Measurements from ENCODE around the gene PTGFRN. TPM values are rescaled to one million over a fixed set of nuclear protein-coding genes. Genes with fewer than 3 reads are reported as not detected.

Gene PTGFRN
- total and polyA plus RNA-seq, 2 experiments from 2014 or later, result 17.4 to 32.7 TPM

DNA sequence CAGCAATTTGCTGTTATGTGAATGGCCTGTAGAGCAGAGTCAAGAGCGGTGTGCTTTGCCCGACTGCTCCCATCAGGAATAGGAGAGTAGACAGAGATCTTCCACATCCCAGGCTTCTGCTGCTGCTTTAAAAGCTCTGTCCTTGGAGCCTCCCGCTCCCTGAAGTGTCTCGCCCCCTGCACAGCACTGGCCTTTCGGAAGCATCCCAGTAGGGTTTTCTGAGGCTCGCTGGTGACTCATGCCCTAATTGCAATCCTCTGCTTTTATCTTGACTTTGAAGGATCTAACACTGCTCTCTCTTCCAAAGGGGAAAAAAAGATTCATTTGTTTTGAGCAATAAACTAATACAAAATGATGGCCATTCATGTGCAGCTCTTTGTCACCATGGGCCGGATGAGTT, 78.5 kb downstream of the PTGFRN start:
- no peak for ATAC-seq
- no peak overlapping the region for H3K4me2 ChIP-seq

More for the DNA sequence above, 78.5 kb downstream of the PTGFRN start:
- Histone ChIP-seq H3K79me2 (replicated peaks; ENCODE audit: insufficient read depth) (no peaks in the 10 kb centered on the region; the same call in 1 of the 2 replicates), H3K4me1 (ENCODE audit: insufficient read depth) (no peaks in the 10 kb centered on the region), H3K27me3 (ENCODE audit: insufficient read depth) (no peaks in the 10 kb centered on the region), H4K20me1 (replicated peaks; ENCODE audit: insufficient read depth) (0 out of 2 replicates have a peak, but pooled peaks cover 4% of the 10 kb centered on the region), H2AFZ (no peak overlapping the region), H3K27ac (ENCODE audit: low read depth) (no peak overlapping the region), H3K9me2 (ENCODE audit: insufficient read depth) (no peaks in the 10 kb centered on the region), H3F3A (replicated peaks; ENCODE audit: low read depth) (no peaks in the 10 kb centered on the region), H3K4me3 (no peak overlapping the region), H3K36me3 (ENCODE audit: insufficient read depth) (no peaks in the 10 kb centered on the region; the same call in 1 of the 2 replicates)
- Mint-ChIP-seq H3K36me3 (ENCODE audit: low read depth) (peaks cover 53% of the 10 kb centered on the region), H3K27ac (no peak overlapping the region), H3K4me3 (no peak overlapping the region), H3K27me3 (ENCODE audit: insufficient read depth, low read depth, poor library complexity) (peaks cover 8% of the 10 kb centered on the region), H3K9me3 (no peaks in the 10 kb centered on the region), H3K4me1 (peaks cover 28% of the 10 kb centered on the region)
- no peak for DNase-seq (ENCODE audit: low spot score)
- TF ChIP-seq EZH2phosphoT487 (IDR thresholded peaks at IDR 0.05; ENCODE audit: unreplicated experiment) (no peak), ZNF114 (CRISPR knock-in tag; IDR thresholded peaks at IDR 0.05) (no peak), JUNB (IDR thresholded peaks at IDR 0.05; ENCODE audit: unreplicated experiment) (no peak), EZH2 (IDR thresholded peaks at IDR 0.05; ENCODE audit: low read depth, unreplicated experiment) (no peak), STAT1 (IDR thresholded peaks at IDR 0.05; ENCODE audit: unreplicated experiment) (no peak), ZNF331 (CRISPR knock-in tag; IDR thresholded peaks at IDR 0.05; ENCODE audit: low read depth) (no peak), POLR2AphosphoS5 (IDR thresholded peaks at IDR 0.05; ENCODE audit: low read depth) (no peak)
- TF ChIP-seq, protein P1, sequence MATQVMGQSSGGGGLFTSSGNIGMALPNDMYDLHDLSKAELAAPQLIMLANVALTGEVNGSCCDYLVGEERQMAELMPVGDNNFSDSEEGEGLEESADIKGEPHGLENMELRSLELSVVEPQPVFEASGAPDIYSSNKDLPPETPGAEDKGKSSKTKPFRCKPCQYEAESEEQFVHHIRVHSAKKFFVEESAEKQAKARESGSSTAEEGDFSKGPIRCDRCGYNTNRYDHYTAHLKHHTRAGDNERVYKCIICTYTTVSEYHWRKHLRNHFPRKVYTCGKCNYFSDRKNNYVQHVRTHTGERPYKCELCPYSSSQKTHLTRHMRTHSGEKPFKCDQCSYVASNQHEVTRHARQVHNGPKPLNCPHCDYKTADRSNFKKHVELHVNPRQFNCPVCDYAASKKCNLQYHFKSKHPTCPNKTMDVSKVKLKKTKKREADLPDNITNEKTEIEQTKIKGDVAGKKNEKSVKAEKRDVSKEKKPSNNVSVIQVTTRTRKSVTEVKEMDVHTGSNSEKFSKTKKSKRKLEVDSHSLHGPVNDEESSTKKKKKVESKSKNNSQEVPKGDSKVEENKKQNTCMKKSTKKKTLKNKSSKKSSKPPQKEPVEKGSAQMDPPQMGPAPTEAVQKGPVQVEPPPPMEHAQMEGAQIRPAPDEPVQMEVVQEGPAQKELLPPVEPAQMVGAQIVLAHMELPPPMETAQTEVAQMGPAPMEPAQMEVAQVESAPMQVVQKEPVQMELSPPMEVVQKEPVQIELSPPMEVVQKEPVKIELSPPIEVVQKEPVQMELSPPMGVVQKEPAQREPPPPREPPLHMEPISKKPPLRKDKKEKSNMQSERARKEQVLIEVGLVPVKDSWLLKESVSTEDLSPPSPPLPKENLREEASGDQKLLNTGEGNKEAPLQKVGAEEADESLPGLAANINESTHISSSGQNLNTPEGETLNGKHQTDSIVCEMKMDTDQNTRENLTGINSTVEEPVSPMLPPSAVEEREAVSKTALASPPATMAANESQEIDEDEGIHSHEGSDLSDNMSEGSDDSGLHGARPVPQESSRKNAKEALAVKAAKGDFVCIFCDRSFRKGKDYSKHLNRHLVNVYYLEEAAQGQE (IDR thresholded peaks at IDR 0.05; ENCODE audit: unreplicated experiment), result no peak
- TF ChIP-seq, protein P2, sequence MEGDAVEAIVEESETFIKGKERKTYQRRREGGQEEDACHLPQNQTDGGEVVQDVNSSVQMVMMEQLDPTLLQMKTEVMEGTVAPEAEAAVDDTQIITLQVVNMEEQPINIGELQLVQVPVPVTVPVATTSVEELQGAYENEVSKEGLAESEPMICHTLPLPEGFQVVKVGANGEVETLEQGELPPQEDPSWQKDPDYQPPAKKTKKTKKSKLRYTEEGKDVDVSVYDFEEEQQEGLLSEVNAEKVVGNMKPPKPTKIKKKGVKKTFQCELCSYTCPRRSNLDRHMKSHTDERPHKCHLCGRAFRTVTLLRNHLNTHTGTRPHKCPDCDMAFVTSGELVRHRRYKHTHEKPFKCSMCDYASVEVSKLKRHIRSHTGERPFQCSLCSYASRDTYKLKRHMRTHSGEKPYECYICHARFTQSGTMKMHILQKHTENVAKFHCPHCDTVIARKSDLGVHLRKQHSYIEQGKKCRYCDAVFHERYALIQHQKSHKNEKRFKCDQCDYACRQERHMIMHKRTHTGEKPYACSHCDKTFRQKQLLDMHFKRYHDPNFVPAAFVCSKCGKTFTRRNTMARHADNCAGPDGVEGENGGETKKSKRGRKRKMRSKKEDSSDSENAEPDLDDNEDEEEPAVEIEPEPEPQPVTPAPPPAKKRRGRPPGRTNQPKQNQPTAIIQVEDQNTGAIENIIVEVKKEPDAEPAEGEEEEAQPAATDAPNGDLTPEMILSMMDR (conservative IDR thresholded peaks at IDR 0.05; ENCODE audit: low read depth in 2 of 2), result no peak
- TF ChIP-seq, protein P3, sequence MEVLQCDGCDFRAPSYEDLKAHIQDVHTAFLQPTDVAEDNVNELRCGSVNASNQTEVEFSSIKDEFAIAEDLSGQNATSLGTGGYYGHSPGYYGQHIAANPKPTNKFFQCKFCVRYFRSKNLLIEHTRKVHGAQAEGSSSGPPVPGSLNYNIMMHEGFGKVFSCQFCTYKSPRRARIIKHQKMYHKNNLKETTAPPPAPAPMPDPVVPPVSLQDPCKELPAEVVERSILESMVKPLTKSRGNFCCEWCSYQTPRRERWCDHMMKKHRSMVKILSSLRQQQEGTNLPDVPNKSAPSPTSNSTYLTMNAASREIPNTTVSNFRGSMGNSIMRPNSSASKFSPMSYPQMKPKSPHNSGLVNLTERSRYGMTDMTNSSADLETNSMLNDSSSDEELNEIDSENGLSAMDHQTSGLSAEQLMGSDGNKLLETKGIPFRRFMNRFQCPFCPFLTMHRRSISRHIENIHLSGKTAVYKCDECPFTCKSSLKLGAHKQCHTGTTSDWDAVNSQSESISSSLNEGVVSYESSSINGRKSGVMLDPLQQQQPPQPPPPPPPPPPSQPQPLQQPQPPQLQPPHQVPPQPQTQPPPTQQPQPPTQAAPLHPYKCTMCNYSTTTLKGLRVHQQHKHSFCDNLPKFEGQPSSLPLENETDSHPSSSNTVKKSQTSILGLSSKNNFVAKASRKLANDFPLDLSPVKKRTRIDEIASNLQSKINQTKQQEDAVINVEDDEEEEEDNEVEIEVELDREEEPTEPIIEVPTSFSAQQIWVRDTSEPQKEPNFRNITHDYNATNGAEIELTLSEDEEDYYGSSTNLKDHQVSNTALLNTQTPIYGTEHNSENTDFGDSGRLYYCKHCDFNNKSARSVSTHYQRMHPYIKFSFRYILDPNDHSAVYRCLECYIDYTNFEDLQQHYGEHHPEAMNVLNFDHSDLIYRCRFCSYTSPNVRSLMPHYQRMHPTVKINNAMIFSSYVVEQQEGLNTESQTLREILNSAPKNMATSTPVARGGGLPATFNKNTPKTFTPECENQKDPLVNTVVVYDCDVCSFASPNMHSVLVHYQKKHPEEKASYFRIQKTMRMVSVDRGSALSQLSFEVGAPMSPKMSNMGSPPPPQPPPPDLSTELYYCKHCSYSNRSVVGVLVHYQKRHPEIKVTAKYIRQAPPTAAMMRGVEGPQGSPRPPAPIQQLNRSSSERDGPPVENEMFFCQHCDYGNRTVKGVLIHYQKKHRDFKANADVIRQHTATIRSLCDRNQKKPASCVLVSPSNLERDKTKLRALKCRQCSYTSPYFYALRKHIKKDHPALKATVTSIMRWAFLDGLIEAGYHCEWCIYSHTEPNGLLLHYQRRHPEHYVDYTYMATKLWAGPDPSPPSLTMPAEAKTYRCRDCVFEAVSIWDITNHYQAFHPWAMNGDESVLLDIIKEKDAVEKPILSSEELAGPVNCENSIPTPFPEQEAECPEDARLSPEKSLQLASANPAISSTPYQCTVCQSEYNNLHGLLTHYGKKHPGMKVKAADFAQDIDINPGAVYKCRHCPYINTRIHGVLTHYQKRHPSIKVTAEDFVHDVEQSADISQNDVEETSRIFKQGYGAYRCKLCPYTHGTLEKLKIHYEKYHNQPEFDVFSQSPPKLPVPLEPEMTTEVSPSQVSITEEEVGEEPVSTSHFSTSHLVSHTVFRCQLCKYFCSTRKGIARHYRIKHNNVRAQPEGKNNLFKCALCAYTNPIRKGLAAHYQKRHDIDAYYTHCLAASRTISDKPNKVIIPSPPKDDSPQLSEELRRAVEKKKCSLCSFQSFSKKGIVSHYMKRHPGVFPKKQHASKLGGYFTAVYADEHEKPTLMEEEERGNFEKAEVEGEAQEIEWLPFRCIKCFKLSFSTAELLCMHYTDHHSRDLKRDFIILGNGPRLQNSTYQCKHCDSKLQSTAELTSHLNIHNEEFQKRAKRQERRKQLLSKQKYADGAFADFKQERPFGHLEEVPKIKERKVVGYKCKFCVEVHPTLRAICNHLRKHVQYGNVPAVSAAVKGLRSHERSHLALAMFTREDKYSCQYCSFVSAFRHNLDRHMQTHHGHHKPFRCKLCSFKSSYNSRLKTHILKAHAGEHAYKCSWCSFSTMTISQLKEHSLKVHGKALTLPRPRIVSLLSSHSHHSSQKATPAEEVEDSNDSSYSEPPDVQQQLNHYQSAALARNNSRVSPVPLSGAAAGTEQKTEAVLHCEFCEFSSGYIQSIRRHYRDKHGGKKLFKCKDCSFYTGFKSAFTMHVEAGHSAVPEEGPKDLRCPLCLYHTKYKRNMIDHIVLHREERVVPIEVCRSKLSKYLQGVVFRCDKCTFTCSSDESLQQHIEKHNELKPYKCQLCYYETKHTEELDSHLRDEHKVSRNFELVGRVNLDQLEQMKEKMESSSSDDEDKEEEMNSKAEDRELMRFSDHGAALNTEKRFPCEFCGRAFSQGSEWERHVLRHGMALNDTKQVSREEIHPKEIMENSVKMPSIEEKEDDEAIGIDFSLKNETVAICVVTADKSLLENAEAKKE (CRISPR knock-in tag; IDR thresholded peaks at IDR 0.05), result no peak
